ENCODE measurements around the gene CWF19L2.
"Not testable (repeated sequence)": the region's sequence is repeated elsewhere in the genome, so short reads cannot be mapped to it uniquely, and the experiment has no call there.

The CWF19L2 gene

GRCh38 chr11:107457558-107458271 lies at the start of gene CWF19L2:
Gene CWF19L2 (minus strand): TSS chr11:107457825. CDS start chr11:107457816, 9 bp downstream.
- DNase-seq (peak; percentile 88), ATAC-seq (peak; percentile 98)

GRCh38 chr11:107505647-107506225 lies 48.1 kb upstream of the CWF19L2 start:
- DNase-seq = no peak
- no peak for ATAC-seq

- no peak for ATAC-seq
- no peak for DNase-seq
Observed at GRCh38 chr11:107504981-107505380, 47.4 kb upstream of the CWF19L2 start.

DNA sequence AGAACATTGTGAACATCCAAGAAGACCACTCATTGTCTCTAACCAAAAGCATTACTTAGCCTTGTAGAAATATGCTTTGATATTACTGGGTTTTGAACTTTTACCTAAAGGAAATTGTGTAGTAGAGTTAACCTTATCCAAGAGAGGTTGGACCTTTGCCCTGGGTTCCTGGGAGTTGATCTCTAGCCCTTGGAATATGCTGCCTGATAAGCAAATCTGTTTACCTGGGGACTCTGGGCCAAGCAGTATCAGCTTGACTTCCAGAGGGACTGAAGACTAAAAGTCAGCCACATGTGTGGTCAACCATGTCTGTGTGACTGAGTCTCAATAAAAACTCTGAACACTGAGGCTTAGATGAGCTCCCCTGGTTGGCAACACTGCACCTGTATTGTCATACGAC lies 44.1 kb upstream of the CWF19L2 start:
- ATAC-seq = no peak

DNA sequence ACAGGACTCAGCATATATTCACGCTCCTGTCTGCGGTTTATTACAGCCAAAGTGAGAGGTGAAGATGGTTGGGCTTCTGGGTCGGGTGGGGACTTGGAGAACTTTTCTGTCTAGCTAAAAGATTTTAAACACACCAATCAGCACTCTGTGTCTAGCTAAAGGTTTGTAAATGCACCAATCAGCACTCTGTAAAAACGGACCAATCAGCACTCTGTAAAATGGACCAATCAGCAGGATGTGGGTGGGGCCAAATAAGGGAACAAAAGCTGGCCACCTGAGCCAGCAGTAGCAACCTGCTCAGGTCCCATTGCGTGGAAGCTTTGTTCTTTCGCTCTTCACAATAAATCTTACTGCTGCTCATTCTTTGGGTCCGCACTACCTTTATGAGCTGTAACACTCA lies 39.7 kb upstream of the CWF19L2 start:
- ATAC-seq, DNase-seq: not testable (repeated sequence)

More for the DNA sequence above, 44.1 kb upstream of the CWF19L2 start:
- no peak for DNase-seq

DNA sequence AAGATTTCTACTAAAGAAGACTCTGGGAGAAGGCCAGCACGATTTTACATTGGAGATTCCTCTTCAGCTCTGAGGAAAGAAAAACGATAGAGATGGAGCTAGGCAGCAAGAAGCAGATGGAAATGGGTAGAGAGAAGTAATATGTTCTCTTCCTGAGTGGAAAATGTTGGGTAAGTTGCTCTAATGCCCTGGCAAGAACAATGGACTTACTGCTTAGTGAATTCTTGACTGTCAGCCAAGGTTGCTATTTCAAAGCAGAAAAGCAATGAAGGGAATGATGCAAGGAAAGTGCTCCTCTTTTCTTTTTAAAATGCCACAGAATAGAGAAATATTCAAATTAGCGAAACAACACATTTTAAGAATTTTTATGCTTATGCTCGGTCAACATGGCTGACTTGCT lies 38.4 kb upstream of the CWF19L2 start:
- DNase-seq = no peak
- no peak for ATAC-seq

GRCh38 chr11:107494055-107494454 lies 36.4 kb upstream of the CWF19L2 start:
- ATAC-seq = no peak
- DNase-seq = no peak

DNA sequence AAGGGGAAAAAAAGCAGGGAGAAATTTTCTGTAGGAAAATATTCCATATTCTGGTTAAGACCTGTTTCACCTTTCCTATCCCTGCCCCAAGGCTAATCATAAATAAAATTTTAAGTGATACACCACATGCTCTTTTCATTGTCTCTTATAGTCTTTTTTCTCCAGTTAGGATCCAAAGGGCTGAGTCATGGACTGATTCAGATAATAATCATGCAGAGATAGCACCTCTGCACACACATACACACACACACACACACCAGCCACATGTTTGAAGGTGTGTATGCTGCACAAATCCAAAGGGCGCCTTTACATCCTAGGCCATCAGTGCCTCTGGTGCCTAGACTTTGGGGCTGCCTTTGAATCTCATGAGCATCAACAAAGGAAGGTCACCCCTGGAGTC lies 35.5 kb upstream of the CWF19L2 start:
- no peak for ATAC-seq
- DNase-seq = no peak

GRCh38 chr11:107490836-107491235 lies 33.2 kb upstream of the CWF19L2 start:
- no peak for DNase-seq

GRCh38 chr11:107482234-107482633 lies 24.6 kb upstream of the CWF19L2 start:
- ATAC-seq = no peak
- DNase-seq = no peak

More at GRCh38 chr11:107490836-107491235, 33.2 kb upstream of the CWF19L2 start:
- ATAC-seq = no peak

DNA sequence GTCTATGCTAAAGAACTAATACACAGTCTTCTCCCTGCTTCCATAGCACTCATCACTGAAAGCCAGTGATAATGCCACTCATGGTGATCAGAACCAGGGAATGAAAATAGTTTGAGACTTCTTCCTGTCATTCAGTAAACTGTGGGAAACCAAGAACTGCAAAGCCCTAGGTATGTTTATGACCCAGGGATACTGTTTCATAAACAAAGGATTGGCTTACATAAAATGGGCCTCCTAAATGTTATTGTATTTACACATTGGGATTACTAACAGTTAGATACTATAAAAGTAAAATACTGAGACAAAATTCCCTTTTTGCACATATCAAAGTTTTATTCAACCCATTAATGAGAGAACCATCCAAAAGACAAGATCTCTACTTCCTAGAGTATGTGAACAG lies 21.3 kb upstream of the CWF19L2 start:
- no peak for ATAC-seq

GRCh38 chr11:107477820-107478219 lies 20.2 kb upstream of the CWF19L2 start:
- ATAC-seq = no peak

More for the DNA sequence above, 21.3 kb upstream of the CWF19L2 start:
- no peak for DNase-seq

GRCh38 chr11:107473792-107474191 lies 16.2 kb upstream of the CWF19L2 start:
- ATAC-seq = no peak
- DNase-seq = no peak

More at GRCh38 chr11:107477820-107478219, 20.2 kb upstream of the CWF19L2 start:
- DNase-seq = no peak

DNA sequence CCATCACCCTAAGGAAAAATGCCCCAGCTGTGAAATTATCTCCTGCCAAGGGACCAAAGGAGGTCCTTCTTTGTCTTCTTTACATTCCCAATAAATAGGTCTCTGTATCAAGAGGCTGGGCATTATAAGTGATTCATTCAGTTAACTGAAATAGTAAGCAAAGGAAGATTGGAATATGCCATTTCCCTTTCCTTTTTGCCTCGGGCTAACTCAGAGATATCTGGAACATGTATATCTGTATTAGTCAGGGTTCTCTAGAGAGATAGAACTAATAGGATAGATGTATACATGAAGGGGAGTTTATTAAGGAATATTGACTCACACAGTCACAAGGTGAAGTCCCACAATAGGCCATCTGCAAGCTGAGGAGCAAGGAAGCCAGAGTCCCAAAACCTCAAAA lies 15.3 kb upstream of the CWF19L2 start:
- DNase-seq (no peak), ATAC-seq (no peak)

GRCh38 chr11:107468596-107468995 lies 11.0 kb upstream of the CWF19L2 start:
- ATAC-seq = no peak

GRCh38 chr11:107467696-107468095 lies 10.1 kb upstream of the CWF19L2 start:
- DNase-seq (no peak), ATAC-seq (no peak)

More at GRCh38 chr11:107468596-107468995, 11.0 kb upstream of the CWF19L2 start:
- DNase-seq = no peak

- DNase-seq = not testable (repeated sequence)
Observed at GRCh38 chr11:107466275-107466866, 8.7 kb upstream of the CWF19L2 start.

DNA sequence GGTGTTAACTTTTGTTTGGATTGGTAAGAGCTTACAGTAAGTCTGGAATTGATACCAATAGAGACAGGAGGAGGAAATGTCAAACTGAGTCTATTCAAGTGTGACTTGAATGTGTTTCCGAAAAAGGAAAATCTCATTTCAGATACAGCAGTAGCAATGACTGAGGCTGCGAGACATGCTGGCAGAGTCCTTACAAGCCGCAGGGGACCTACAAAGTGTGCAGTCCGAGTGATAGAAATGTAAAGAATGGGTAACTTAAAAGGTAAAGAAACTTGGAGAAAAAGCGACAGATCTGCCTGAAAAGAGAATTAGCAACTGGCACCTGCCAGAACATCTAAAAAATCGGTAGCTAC lies 444 bp downstream of the CWF19L2 start:
- ATAC-seq = no peak
- DNase-seq = peak; percentile 11

More at GRCh38 chr11:107466275-107466866, 8.7 kb upstream of the CWF19L2 start:
- not testable (repeated sequence) for ATAC-seq

DNA sequence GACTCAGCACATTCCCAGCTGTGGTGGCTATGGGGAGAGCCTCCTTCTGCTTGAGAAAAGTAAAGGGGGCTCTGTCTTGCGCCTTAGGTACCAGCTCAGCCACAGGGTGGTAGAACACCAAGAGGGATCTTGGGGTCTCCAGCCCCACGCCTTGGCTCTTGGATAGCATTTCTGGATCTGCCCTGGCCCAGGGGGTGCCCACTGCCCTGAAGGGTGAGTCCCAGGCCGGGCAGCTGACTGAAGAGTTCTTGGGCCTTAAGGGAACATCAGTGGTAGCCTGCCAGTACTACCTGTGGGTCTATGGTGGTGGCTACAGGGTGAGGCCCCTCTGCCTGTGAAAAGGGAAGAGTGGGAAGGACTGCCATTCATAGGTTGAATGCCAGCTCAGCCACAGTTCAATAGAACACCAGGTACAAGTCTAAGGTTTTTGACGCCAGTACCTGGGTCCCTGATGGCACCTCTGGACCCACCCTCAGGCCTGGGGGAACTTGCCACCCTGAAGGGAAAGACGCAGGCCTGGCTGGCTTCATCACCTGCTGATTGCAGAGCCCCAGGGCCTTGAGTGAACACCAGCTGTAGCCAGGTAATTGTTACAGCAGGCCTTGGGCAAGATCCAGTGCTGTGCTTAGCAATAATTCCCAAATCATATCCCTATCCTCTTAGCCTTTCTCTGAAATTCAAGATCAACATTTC lies 3.9 kb downstream of the CWF19L2 start:
- no peak for DNase-seq
- ATAC-seq = no peak

- DNase-seq = no peak
- ATAC-seq = no peak
Observed at GRCh38 chr11:107446822-107447431, 10.7 kb downstream of the CWF19L2 start.

- DNase-seq (no peak), ATAC-seq (no peak)
Observed at GRCh38 chr11:107442715-107443215, 14.9 kb downstream of the CWF19L2 start.

- DNase-seq = no peak
- no peak for ATAC-seq
Observed at GRCh38 chr11:107439586-107440167, 17.9 kb downstream of the CWF19L2 start.
